ENCODE measurements around the gene COX7C. TPM values are rescaled to one million over a fixed set of nuclear protein-coding genes. Genes with fewer than 3 reads are reported as not detected.

COX7C gene
- total RNA-seq, 2 donors from 2014 or later: 912 to 930 TPM

DNA sequence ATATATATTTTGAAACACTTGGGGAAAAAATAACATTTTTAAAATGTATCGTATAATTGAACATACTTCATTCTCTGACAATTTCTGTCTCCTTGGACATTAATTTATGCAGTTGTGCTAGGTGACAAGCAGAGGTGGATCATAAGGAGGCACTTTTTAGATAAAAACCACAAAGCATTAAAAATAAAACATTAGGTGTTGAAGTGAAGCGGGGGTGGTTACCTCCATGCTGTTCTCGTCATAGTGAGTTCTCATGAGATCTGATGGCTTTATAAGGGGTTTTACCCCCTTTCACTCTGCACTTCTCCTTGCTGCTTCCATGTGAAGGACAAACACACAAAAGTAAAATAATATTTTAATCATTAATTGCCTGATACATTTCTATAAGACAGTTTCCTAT is 11.9 kb upstream of the COX7C start:
- TF ChIP-seq, protein P1, sequence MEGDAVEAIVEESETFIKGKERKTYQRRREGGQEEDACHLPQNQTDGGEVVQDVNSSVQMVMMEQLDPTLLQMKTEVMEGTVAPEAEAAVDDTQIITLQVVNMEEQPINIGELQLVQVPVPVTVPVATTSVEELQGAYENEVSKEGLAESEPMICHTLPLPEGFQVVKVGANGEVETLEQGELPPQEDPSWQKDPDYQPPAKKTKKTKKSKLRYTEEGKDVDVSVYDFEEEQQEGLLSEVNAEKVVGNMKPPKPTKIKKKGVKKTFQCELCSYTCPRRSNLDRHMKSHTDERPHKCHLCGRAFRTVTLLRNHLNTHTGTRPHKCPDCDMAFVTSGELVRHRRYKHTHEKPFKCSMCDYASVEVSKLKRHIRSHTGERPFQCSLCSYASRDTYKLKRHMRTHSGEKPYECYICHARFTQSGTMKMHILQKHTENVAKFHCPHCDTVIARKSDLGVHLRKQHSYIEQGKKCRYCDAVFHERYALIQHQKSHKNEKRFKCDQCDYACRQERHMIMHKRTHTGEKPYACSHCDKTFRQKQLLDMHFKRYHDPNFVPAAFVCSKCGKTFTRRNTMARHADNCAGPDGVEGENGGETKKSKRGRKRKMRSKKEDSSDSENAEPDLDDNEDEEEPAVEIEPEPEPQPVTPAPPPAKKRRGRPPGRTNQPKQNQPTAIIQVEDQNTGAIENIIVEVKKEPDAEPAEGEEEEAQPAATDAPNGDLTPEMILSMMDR (conservative IDR thresholded peaks at IDR 0.05): no peak
- no peaks in the 10 kb centered on the region for H3K9me3 ChIP-seq (ENCODE audit: control insufficient read depth, low read length)
- no peak overlapping the region for H3K4me3 ChIP-seq (ENCODE audit: low read length)
- H3K27ac Mint-ChIP-seq: no peak overlapping the region
- no peaks in the 10 kb centered on the region for H3K27me3 ChIP-seq (ENCODE audit: control insufficient read depth, insufficient read depth, low read length, poor library complexity, severe bottlenecking)
- H3K4me1 Mint-ChIP-seq: no peaks in the 10 kb centered on the region
- DNase-seq: no peak
- H3K27ac ChIP-seq (ENCODE audit: low read depth, low read length): no peak overlapping the region
- no peak overlapping the region for H3K4me3 Mint-ChIP-seq
- 100% methylated on average over 1 to 3 of the region's 3 CpGs for WGBS, 2 experiments (ENCODE audit: insufficient coverage in 1 of 2, insufficient read length in 1 of 2)
- H3K27me3 Mint-ChIP-seq (ENCODE audit: insufficient read depth): no peaks in the 10 kb centered on the region
- no peaks in the 10 kb centered on the region for H3K4me1 ChIP-seq (ENCODE audit: control insufficient read depth, insufficient read depth, low read length)
- no peaks in the 10 kb centered on the region for H3K36me3 Mint-ChIP-seq (ENCODE audit: low read depth)
- H3K9ac ChIP-seq (ENCODE audit: extremely low read depth, low read length, poor library complexity, severe bottlenecking): no peak overlapping the region
- H3K36me3 ChIP-seq (ENCODE audit: control insufficient read depth, insufficient read depth, low read length): no peaks in the 10 kb centered on the region
- H3K9me3 Mint-ChIP-seq: peaks cover 8% of the 10 kb centered on the region

- Histone ChIP-seq H3K4me1 (ENCODE audit: control insufficient read depth, insufficient read depth, low read length) (no peaks in the 10 kb centered on the region), H3K36me3 (ENCODE audit: control insufficient read depth, insufficient read depth, low read length) (no peaks in the 10 kb centered on the region), H3K9ac (ENCODE audit: extremely low read depth, low read length, poor library complexity, severe bottlenecking) (no peak overlapping the region), H3K9me3 (ENCODE audit: control insufficient read depth, low read length) (no peaks in the 10 kb centered on the region), H3K4me3 (ENCODE audit: low read length) (no peak overlapping the region), H3K27me3 (ENCODE audit: control insufficient read depth, insufficient read depth, low read length, poor library complexity, severe bottlenecking) (no peaks in the 10 kb centered on the region), H3K27ac (ENCODE audit: low read depth, low read length) (no peak overlapping the region)
- 83% methylated on average over 1 of the region's 2 CpGs; no CpG with 5 or more reads in 1 of the 2 experiments for WGBS, 2 experiments (ENCODE audit: insufficient coverage in 1 of 2, insufficient read length in 1 of 2)
- H3K27me3 Mint-ChIP-seq (ENCODE audit: insufficient read depth): no peaks in the 10 kb centered on the region
- H3K36me3 Mint-ChIP-seq (ENCODE audit: low read depth): no peaks in the 10 kb centered on the region
- DNase-seq: no peak
- H3K4me3 Mint-ChIP-seq: no peak overlapping the region
- H3K4me1 Mint-ChIP-seq: peaks cover 3% of the 10 kb centered on the region
- H3K27ac Mint-ChIP-seq: no peak overlapping the region
- TF ChIP-seq, protein P1 (conservative IDR thresholded peaks at IDR 0.05): no peak
- H3K9me3 Mint-ChIP-seq: peaks cover 3% of the 10 kb centered on the region
Measured at GRCh38 chr5:86613455-86613854, 4.3 kb upstream of the COX7C start.

- Histone ChIP-seq H3K4me1 (ENCODE audit: control insufficient read depth, insufficient read depth, low read length) (no peaks in the 10 kb centered on the region), H3K9me3 (ENCODE audit: control insufficient read depth, low read length) (no peaks in the 10 kb centered on the region), H3K36me3 (ENCODE audit: control insufficient read depth, insufficient read depth, low read length) (peaks cover 34% of the 10 kb centered on the region), H3K4me3 (ENCODE audit: low read length) (peak overlapping the region; percentile 99), H3K27me3 (ENCODE audit: control insufficient read depth, insufficient read depth, low read length, poor library complexity, severe bottlenecking) (no peaks in the 10 kb centered on the region), H3K9ac (ENCODE audit: extremely low read depth, low read length, poor library complexity, severe bottlenecking) (no peak overlapping the region), H3K27ac (ENCODE audit: low read depth, low read length) (no peak overlapping the region)
- H3K4me1 Mint-ChIP-seq: peaks cover 17% of the 10 kb centered on the region
- no peaks in the 10 kb centered on the region for H3K9me3 Mint-ChIP-seq
- WGBS, 2 experiments (ENCODE audit: insufficient coverage in 1 of 2, insufficient read length in 1 of 2): 76 to 90% methylated on average over 3 to 5 of the region's 6 CpGs
- no peak overlapping the region for H3K27ac Mint-ChIP-seq
- no peak for DNase-seq
- peak overlapping the region; percentile 100 for H3K4me3 Mint-ChIP-seq
- TF ChIP-seq, protein P1 (conservative IDR thresholded peaks at IDR 0.05): no peak
- peaks cover 33% of the 10 kb centered on the region for H3K36me3 Mint-ChIP-seq (ENCODE audit: low read depth)
- no peaks in the 10 kb centered on the region for H3K27me3 Mint-ChIP-seq (ENCODE audit: insufficient read depth)
Measured at GRCh38 chr5:86617309-86617755, 409 bp upstream of the COX7C start.

Data from endodermal cell (in vitro differentiated cells).